HepG2 (cell line): Measurements from ENCODE around the gene UBAP1L. TPM values are rescaled to one million over a fixed set of nuclear protein-coding genes. Genes with fewer than 3 reads are reported as not detected.

Source experiments
- ARHGAP35 ChIP-seq: sonication (generic); formaldehyde crosslinking; IDR thresholded peaks from 2 replicates; pipeline ENCODE4 v1.9.0; 2022; ENCODE audit warnings: mild to moderate bottlenecking, inconsistent platforms, moderate library complexity, missing genetic modification reagents, borderline replicate concordance
- ATAD3A ChIP-seq: sonication (generic); formaldehyde crosslinking; IDR thresholded peaks from 2 replicates; pipeline ENCODE4 v1.4.0; 2020; ENCODE audit warnings: missing genetic modification reagents
- EED ChIP-seq: sonication (generic); formaldehyde crosslinking; IDR thresholded peaks from 2 replicates; pipeline ENCODE4 v1.5.0; 2020; ENCODE audit warnings: mild to moderate bottlenecking, missing genetic modification reagents
- FOXK1 ChIP-seq: sonication (generic); formaldehyde crosslinking; IDR thresholded peaks from 2 replicates; pipeline ENCODE4 v1.4.0; 2020; ENCODE audit warnings: low read depth, missing genetic modification reagents, borderline replicate concordance
- FOXK2 ChIP-seq: fragments of 450-650 bp; IDR thresholded peaks from 2 replicates; pipeline ENCODE4 v1.6.1; 2016
- GLI4 ChIP-seq: sonication (generic); formaldehyde crosslinking; IDR thresholded peaks from 2 replicates; pipeline ENCODE4 v1.5.1; 2020; ENCODE audit warnings: missing genetic modification reagents, mild to moderate bottlenecking, moderate library complexity, borderline replicate concordance
- HOXA5 ChIP-seq: sonication (generic); formaldehyde crosslinking; IDR thresholded peaks from 2 replicates; pipeline ENCODE4 v1.4.0; 2020; ENCODE audit warnings: missing genetic modification reagents
- NFYB ChIP-seq: sonication (generic); formaldehyde crosslinking; IDR thresholded peaks from 2 replicates; pipeline ENCODE4 v1.4.0; 2020; ENCODE audit warnings: missing genetic modification reagents
- PHB2 ChIP-seq: fragments of 450-650 bp; IDR thresholded peaks from 2 replicates; pipeline ENCODE4 v1.6.1; 2018; ENCODE audit not compliant: partially characterized antibody
- SP4 ChIP-seq: sonication (generic); formaldehyde crosslinking; IDR thresholded peaks from 2 replicates; pipeline ENCODE4 v1.8.1; 2023; ENCODE audit warnings: mild to moderate bottlenecking, missing genetic modification reagents
- SRSF4 ChIP-seq: fragments of 200-400 bp; formaldehyde crosslinking; IDR thresholded peaks from one replicate; pipeline ENCODE4 v1.6.1; 2018; ENCODE audit warnings: mild to moderate bottlenecking, low read depth, low read length, moderate library complexity; ENCODE audit not compliant: poor library complexity, severe bottlenecking
- SYNCRIP ChIP-seq: fragments of 200-400 bp; formaldehyde crosslinking; IDR thresholded peaks from 2 replicates; pipeline ENCODE4 v1.6.1; 2018; ENCODE audit warnings: mild to moderate bottlenecking, low read depth, low read length; ENCODE audit not compliant: insufficient read depth
- TAF1 ChIP-seq: sonication (generic); formaldehyde crosslinking; IDR thresholded peaks from 2 replicates; pipeline ENCODE4 v1.4.0; 2020; ENCODE audit warnings: missing genetic modification reagents
- TMF1 ChIP-seq: sonication (generic); formaldehyde crosslinking; IDR thresholded peaks from 2 replicates; pipeline ENCODE4 v1.8.1; 2022; ENCODE audit warnings: low read depth, missing genetic modification reagents
- TOE1 ChIP-seq: sonication (generic); formaldehyde crosslinking; IDR thresholded peaks from 2 replicates; pipeline ENCODE4 v1.4.0; 2020; ENCODE audit warnings: mild to moderate bottlenecking, missing genetic modification reagents
- ZBTB7B ChIP-seq: sonication (generic); formaldehyde crosslinking; IDR thresholded peaks from 2 replicates; pipeline ENCODE4 v1.4.0; 2020; ENCODE audit warnings: missing genetic modification reagents
- ZFP41 ChIP-seq: sonication (generic); formaldehyde crosslinking; IDR thresholded peaks from 2 replicates; pipeline ENCODE4 v1.4.0; 2020; ENCODE audit warnings: mild to moderate bottlenecking, missing genetic modification reagents, borderline replicate concordance
- ZNF10 ChIP-seq: sonication (generic); formaldehyde crosslinking; IDR thresholded peaks from 2 replicates; pipeline ENCODE4 v1.4.0; 2020; ENCODE audit warnings: mild to moderate bottlenecking, low read depth, missing genetic modification reagents, borderline replicate concordance
- ZNF263 ChIP-seq: sonication (generic); formaldehyde crosslinking; IDR thresholded peaks from 2 replicates; pipeline ENCODE4 v1.4.0; 2020; ENCODE audit warnings: missing genetic modification reagents
- ZNF296 ChIP-seq: sonication (generic); formaldehyde crosslinking; conservative IDR thresholded peaks from 2 replicates; pipeline ENCODE4 v1.5.0; 2020; ENCODE audit warnings: mild to moderate bottlenecking, missing genetic modification reagents
- ZNF547 ChIP-seq: sonication (generic); formaldehyde crosslinking; IDR thresholded peaks from 2 replicates; pipeline ENCODE4 v1.5.1; 2020; ENCODE audit warnings: mild to moderate bottlenecking, missing genetic modification reagents
- ZNF7 ChIP-seq: IDR thresholded peaks from 2 replicates; pipeline ENCODE4 v1.6.1; 2016; ENCODE audit warnings: missing biosample characterization, missing genetic modification reagents
- ZNF75D ChIP-seq: sonication (generic); formaldehyde crosslinking; IDR thresholded peaks from 2 replicates; pipeline ENCODE4 v1.8.1; 2023; ENCODE audit warnings: missing genetic modification reagents, mild to moderate bottlenecking, borderline replicate concordance
- polyA plus RNA-seq, 8 experiments: library from polyadenylated mRNA; depleted of rRNA in 3 of 8; stranded (reverse) in 7 of 8; unstranded in 1 of 8; fragments of >200 nt; fragmentation: Illumina TruSeq in 4 of 8; extraction: Trizol in 4 of 8; gene quantifications; 2 replicates each; pipeline versions ENCODE4 v1.2.1 to v1.2.3, GENCODE V29; 2011 to 2016; ENCODE audit warnings: low read depth in 4 of 8, missing spikeins in 1 of 8, mixed read lengths in 1 of 8; ENCODE audit not compliant: insufficient read depth in 1 of 8
- total RNA-seq, 5 experiments: library from RNA; depleted of rRNA; stranded (reverse); fragments of >200 nt; fragmentation: Illumina TruSeq; extraction: Trizol; gene quantifications; 2 replicates each; pipeline ENCODE4 v1.2.3, GENCODE V29; 2016; ENCODE audit warnings: low read depth in 1 of 5
- TF ChIP-seq, protein P1 (sequence below): IDR thresholded peaks from 2 replicates; pipeline ENCODE4 v1.6.1; 2016; ENCODE audit warnings: low read depth, missing genetic modification reagents, missing compliant biosample characterization
- TF ChIP-seq, protein P2 (sequence below): sonication (generic); formaldehyde crosslinking; IDR thresholded peaks from 2 replicates; pipeline ENCODE4 v1.5.0; 2020; ENCODE audit warnings: missing genetic modification reagents
- TF ChIP-seq, protein P3 (sequence below): sonication (generic); formaldehyde crosslinking; IDR thresholded peaks from 2 replicates; pipeline ENCODE4 v1.8.0; 2022; ENCODE audit warnings: mild to moderate bottlenecking, missing genetic modification reagents, moderate library complexity

UBAP1L gene
- total and polyA plus RNA-seq, 2 of the 13 experiments (the other 11 are each of a cell fraction or from before 2014, with no cell fraction given), result 0.86 to 1.4 TPM

GRCh38 chr15:65132878-65133547 is 18.0 kb upstream of the UBAP1L start (continued):
- TF ChIP-seq GLI4 (CRISPR knock-in tag) (no peak), EED (CRISPR knock-in tag) (no peak), ZBTB7B (CRISPR knock-in tag) (no peak), ZNF7 (CRISPR knock-in tag) (no peak; the same call in 1 of the 2 replicates), SP4 (CRISPR knock-in tag) (no peak), FOXK1 (CRISPR knock-in tag) (no peak), SYNCRIP (no peak), ZNF75D (no peak), ZNF547 (CRISPR knock-in tag) (no peak), PHB2 (no peak), HOXA5 (no peak), ZNF263 (CRISPR knock-in tag) (no peak), ZNF296 (no peak), ZNF10 (CRISPR knock-in tag) (no peak), TMF1 (CRISPR knock-in tag) (peak; percentile 51), NFYB (CRISPR knock-in tag) (no peak), ATAD3A (CRISPR knock-in tag) (no peak), SRSF4 (no peak), ARHGAP35 (CRISPR knock-in tag) (no peak), TOE1 (CRISPR knock-in tag) (no peak), TAF1 (CRISPR knock-in tag) (no peak), FOXK2 (no peak), ZFP41 (CRISPR knock-in tag) (no peak)
- TF ChIP-seq, protein P1, sequence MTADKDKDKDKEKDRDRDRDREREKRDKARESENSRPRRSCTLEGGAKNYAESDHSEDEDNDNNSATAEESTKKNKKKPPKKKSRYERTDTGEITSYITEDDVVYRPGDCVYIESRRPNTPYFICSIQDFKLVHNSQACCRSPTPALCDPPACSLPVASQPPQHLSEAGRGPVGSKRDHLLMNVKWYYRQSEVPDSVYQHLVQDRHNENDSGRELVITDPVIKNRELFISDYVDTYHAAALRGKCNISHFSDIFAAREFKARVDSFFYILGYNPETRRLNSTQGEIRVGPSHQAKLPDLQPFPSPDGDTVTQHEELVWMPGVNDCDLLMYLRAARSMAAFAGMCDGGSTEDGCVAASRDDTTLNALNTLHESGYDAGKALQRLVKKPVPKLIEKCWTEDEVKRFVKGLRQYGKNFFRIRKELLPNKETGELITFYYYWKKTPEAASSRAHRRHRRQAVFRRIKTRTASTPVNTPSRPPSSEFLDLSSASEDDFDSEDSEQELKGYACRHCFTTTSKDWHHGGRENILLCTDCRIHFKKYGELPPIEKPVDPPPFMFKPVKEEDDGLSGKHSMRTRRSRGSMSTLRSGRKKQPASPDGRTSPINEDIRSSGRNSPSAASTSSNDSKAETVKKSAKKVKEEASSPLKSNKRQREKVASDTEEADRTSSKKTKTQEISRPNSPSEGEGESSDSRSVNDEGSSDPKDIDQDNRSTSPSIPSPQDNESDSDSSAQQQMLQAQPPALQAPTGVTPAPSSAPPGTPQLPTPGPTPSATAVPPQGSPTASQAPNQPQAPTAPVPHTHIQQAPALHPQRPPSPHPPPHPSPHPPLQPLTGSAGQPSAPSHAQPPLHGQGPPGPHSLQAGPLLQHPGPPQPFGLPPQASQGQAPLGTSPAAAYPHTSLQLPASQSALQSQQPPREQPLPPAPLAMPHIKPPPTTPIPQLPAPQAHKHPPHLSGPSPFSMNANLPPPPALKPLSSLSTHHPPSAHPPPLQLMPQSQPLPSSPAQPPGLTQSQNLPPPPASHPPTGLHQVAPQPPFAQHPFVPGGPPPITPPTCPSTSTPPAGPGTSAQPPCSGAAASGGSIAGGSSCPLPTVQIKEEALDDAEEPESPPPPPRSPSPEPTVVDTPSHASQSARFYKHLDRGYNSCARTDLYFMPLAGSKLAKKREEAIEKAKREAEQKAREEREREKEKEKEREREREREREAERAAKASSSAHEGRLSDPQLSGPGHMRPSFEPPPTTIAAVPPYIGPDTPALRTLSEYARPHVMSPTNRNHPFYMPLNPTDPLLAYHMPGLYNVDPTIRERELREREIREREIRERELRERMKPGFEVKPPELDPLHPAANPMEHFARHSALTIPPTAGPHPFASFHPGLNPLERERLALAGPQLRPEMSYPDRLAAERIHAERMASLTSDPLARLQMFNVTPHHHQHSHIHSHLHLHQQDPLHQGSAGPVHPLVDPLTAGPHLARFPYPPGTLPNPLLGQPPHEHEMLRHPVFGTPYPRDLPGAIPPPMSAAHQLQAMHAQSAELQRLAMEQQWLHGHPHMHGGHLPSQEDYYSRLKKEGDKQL (CRISPR knock-in tag), result no peak
- TF ChIP-seq, protein P2, sequence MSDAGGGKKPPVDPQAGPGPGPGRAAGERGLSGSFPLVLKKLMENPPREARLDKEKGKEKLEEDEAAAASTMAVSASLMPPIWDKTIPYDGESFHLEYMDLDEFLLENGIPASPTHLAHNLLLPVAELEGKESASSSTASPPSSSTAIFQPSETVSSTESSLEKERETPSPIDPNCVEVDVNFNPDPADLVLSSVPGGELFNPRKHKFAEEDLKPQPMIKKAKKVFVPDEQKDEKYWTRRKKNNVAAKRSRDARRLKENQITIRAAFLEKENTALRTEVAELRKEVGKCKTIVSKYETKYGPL, result no peak
- TF ChIP-seq, protein P3, sequence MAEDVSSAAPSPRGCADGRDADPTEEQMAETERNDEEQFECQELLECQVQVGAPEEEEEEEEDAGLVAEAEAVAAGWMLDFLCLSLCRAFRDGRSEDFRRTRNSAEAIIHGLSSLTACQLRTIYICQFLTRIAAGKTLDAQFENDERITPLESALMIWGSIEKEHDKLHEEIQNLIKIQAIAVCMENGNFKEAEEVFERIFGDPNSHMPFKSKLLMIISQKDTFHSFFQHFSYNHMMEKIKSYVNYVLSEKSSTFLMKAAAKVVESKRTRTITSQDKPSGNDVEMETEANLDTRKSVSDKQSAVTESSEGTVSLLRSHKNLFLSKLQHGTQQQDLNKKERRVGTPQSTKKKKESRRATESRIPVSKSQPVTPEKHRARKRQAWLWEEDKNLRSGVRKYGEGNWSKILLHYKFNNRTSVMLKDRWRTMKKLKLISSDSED (CRISPR knock-in tag), result no peak
